ENCODE measurements around the gene TRANK1.

- TF ChIP-seq POLR2A (IDR thresholded peaks at IDR 0.05; ENCODE audit: low read depth), result no peak
- TF ChIP-seq, protein P1, sequence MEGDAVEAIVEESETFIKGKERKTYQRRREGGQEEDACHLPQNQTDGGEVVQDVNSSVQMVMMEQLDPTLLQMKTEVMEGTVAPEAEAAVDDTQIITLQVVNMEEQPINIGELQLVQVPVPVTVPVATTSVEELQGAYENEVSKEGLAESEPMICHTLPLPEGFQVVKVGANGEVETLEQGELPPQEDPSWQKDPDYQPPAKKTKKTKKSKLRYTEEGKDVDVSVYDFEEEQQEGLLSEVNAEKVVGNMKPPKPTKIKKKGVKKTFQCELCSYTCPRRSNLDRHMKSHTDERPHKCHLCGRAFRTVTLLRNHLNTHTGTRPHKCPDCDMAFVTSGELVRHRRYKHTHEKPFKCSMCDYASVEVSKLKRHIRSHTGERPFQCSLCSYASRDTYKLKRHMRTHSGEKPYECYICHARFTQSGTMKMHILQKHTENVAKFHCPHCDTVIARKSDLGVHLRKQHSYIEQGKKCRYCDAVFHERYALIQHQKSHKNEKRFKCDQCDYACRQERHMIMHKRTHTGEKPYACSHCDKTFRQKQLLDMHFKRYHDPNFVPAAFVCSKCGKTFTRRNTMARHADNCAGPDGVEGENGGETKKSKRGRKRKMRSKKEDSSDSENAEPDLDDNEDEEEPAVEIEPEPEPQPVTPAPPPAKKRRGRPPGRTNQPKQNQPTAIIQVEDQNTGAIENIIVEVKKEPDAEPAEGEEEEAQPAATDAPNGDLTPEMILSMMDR (IDR thresholded peaks at IDR 0.05), result no peak
Measured at GRCh38 chr3:36846406-36846805, 98.4 kb downstream of the TRANK1 start.

All from esophagus muscularis mucosa (tissue), 3 donors.